Measurements from ENCODE around the gene CRHR1. TPM values are rescaled to one million over a fixed set of nuclear protein-coding genes. Genes with fewer than 3 reads are reported as not detected.

The CRHR1 gene
- total RNA-seq, 4 donors from 2014 or later: 1.5 to 24.7 (median 7.4) TPM

DNA sequence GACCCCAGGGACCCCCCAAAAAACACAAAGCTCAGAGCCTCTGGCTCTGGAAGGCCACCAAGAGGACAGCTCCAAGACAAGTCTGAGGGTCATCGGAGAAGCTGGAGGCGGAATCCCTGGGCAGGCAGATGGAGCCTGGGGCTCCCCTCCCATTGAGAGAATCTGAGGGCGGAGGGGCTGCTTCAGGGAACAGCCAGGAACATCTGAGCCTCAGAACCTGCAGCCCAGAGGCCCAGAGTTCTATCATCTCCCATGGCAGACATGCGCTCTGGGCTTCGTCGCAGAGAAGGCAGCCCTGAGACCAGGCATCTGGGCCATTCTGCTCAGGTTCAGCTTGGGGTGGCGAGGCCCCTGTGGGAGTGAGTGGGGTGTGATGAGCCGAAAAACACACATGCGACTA lies 53.5 kb downstream of the CRHR1 start:
- no peak for DNase-seq
- no peaks in the 10 kb centered on the region for H3K27me3 ChIP-seq
- H3K4me3 ChIP-seq: no peak overlapping the region
- TF ChIP-seq CTCF (IDR thresholded peaks at IDR 0.05): no peak
- no peak for TF ChIP-seq POLR2A (IDR thresholded peaks at IDR 0.05)
- intact Hi-C loops (cut with DNase I; ENCODE audit: low total_unique reads): no loop called here
- H3K4me1 ChIP-seq: no peaks in the 10 kb centered on the region
- H3K27ac ChIP-seq: no peak overlapping the region
- no peaks in the 10 kb centered on the region for H3K9me3 ChIP-seq
- H3K36me3 ChIP-seq: no peaks in the 10 kb centered on the region

DNA sequence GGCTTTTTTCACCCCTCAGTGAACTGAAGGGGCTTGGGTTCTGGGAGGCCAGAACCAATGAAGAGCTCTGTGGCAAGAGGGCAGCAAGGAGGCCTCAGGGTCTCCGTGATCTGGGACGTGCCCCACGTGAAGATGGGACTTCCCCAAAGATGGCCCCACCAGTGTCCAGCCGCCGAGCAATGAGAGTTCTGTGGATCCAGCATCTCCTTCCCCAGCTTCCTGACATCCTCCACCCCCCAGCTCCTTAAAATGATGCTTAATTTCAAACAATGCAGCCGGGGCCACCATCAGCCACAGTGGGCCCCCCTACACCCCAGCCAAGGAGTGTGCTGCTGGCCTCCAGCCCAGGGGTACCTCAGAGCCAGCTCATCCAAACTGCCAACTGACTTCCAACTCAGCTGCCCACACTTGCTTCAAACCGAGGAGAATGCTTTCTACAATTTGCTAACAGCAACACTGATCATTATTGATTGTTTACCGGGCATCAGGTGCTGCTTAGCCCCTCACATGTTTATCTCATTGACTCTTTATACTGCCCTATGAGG lies 54.7 kb downstream of the CRHR1 start:
- Histone ChIP-seq H3K4me3 (no peak overlapping the region), H3K27me3 (no peaks in the 10 kb centered on the region), H3K4me1 (no peaks in the 10 kb centered on the region), H3K27ac (no peak overlapping the region), H3K9me3 (no peaks in the 10 kb centered on the region), H3K36me3 (no peaks in the 10 kb centered on the region)
- TF ChIP-seq POLR2A (IDR thresholded peaks at IDR 0.05) (no peak), CTCF (IDR thresholded peaks at IDR 0.05) (no peak)
- no peak for DNase-seq
- intact Hi-C loops (cut with DNase I; ENCODE audit: low total_unique reads): no loop called here

DNA sequence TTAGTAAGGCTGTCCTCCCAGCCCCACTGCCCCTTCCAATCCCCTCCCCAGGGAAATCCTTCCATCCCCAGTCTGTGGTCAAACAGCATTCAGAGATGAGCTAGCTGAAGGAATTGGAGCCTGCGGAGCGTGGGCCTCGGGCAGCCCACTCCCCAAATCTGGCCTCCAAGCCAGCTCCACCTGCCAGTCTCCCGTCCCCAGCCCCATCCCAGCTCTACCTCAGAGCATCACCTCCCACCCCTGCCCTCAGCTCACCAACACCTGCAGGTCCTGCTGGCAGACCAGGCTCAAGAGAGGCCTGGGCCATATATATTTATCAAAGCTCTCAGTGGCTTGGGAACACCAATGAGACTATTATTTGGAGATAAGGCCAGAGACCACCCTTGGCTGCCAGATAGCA lies 55.3 kb downstream of the CRHR1 start:
- intact Hi-C loops (cut with DNase I; ENCODE audit: low total_unique reads): no loop called here
- Histone ChIP-seq H3K27ac (no peak overlapping the region), H3K36me3 (no peaks in the 10 kb centered on the region), H3K4me1 (no peaks in the 10 kb centered on the region), H3K9me3 (no peaks in the 10 kb centered on the region), H3K4me3 (no peak overlapping the region), H3K27me3 (no peaks in the 10 kb centered on the region)
- no peak for DNase-seq
- TF ChIP-seq CTCF (IDR thresholded peaks at IDR 0.05) (no peak), POLR2A (IDR thresholded peaks at IDR 0.05) (no peak)

DNA sequence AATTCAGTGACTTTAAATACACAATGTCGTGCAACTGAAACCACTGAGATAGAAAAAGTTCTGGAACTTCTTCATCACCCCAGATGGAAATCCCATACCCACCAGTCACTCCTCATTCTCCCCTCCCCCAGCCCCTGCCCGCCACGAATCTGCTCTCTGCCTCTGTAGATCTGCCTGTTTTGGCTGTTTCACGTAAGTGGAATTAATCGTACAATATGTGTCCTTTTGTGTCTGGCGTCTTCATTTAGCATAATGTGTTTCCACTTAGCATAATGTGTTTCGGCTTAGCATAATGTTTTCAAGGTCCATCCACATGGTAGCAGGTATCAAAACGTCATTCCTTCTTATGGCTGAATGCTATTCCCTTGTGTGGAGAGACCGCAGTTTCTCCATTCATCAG lies 57.1 kb downstream of the CRHR1 start:
- Histone ChIP-seq H3K9me3 (no peaks in the 10 kb centered on the region), H3K27ac (no peak overlapping the region), H3K36me3 (no peaks in the 10 kb centered on the region), H3K4me3 (no peak overlapping the region), H3K4me1 (no peaks in the 10 kb centered on the region), H3K27me3 (no peaks in the 10 kb centered on the region)
- no peak for TF ChIP-seq CTCF (IDR thresholded peaks at IDR 0.05)
- no peak for TF ChIP-seq POLR2A (IDR thresholded peaks at IDR 0.05)
- intact Hi-C loops (cut with DNase I; ENCODE audit: low total_unique reads): no loop called here
- DNase-seq: no peak

GRCh38 chr17:45841883-45842525 lies 57.9 kb downstream of the CRHR1 start:
- no peaks in the 10 kb centered on the region for H3K9me3 ChIP-seq
- no peak overlapping the region for H3K4me3 ChIP-seq
- no peak overlapping the region for H3K27ac ChIP-seq
- intact Hi-C loops (cut with DNase I; ENCODE audit: low total_unique reads): no loop called here
- TF ChIP-seq POLR2A (IDR thresholded peaks at IDR 0.05): no peak
- TF ChIP-seq CTCF (IDR thresholded peaks at IDR 0.05): no peak
- no peaks in the 10 kb centered on the region for H3K27me3 ChIP-seq
- DNase-seq: no peak
- no peaks in the 10 kb centered on the region for H3K36me3 ChIP-seq
- H3K4me1 ChIP-seq: no peaks in the 10 kb centered on the region

All from uterus (tissue), 4 donors.